Fibroblast of peridontal ligament (primary cell): ENCODE results near the gene LPP.

ENCODE experiments used
- DNase-seq: peaks from one replicate; pipeline ENCODE4 v3.0.0-alpha.2; 2010; ENCODE audit errors: extremely low read depth

Gene LPP

DNA sequence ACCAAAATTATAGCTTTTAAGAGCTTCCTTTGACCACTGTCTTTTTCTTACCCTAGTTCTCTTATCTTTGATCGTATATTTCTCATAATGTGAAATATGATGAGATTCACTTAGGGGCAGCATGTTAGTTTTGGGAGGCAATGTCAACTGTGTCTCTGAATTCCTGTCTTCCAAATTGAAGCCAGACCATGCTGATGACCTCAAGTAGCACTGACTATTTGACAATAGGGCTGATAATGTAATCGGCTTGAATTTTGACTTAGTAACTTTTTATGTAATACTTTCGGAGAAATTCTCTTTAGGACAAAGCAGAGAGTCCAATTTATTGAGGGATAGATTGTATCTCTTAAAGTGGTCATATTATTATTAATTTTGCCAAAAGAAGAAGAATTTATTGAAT lies 722.4 kb downstream of the LPP start:
- no peak for DNase-seq

DNA sequence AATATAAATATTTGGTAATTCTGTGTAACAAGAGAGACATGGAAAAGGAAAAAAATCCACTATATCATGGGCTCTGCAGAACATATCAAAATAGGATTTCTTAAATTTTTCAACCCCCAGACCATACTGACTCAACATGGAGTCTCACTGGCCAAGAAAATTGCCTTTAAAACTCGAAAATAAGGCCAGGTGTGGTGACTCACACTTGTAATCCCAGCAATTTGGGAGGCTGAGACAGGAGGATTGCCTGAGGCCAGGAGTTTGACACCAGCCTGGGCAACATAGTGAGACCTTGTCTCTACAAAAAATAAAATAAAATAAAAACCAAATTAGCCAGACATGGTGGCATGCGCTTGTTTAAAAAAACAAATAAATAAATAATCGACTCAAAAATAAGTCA lies 723.4 kb downstream of the LPP start:
- DNase-seq = no peak

DNA sequence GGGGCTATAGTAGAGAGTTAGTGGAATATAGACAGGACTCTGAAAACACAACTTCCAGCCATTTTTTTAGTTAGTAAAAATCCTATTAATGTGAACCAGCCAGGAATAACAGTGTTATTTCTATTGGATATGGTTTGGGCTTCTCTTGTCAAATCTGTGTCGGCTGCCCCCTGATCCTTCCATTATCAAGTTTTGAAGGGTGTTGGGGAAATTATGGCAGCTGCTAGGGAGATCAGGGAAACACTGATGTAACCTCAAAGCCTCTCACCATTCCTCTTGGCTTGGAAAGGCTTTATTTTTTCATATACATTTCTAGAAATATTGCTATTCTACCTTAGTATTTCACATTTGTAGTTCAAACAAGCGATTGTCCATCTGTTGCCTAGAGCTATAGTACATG lies 724.1 kb downstream of the LPP start:
- DNase-seq = no peak

DNA sequence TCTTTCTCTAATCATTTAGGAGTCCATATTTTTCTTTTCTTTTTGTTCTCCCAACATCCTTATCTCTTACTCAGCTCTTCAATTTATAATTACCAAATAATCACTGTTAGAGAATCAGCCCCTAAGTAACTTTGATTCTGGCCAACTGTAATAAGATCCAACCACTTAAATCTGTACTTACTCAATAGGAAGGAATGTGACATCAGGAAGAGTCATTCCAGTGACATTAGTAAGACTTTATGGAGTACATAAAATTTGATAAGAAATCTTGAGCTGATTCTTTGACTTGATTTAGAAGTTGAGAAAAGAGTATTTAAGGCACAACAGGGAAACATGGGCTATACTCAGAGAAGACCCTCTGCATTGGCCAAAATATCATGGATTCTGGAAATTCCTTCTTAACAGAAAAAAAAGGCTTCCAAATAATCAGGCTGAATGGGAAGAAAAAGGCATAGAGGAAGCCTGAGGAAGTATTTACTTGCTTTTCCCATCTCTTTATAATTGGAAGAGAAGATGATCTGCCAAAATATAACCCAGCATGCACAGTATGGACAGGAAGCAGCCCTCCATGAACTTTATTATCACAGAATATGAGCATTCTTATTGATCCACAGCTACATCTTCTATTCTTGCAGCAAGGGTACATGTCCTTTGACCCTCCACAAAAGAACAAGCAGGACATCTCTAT lies 728.1 kb downstream of the LPP start:
- peak; percentile 89 for DNase-seq

DNA sequence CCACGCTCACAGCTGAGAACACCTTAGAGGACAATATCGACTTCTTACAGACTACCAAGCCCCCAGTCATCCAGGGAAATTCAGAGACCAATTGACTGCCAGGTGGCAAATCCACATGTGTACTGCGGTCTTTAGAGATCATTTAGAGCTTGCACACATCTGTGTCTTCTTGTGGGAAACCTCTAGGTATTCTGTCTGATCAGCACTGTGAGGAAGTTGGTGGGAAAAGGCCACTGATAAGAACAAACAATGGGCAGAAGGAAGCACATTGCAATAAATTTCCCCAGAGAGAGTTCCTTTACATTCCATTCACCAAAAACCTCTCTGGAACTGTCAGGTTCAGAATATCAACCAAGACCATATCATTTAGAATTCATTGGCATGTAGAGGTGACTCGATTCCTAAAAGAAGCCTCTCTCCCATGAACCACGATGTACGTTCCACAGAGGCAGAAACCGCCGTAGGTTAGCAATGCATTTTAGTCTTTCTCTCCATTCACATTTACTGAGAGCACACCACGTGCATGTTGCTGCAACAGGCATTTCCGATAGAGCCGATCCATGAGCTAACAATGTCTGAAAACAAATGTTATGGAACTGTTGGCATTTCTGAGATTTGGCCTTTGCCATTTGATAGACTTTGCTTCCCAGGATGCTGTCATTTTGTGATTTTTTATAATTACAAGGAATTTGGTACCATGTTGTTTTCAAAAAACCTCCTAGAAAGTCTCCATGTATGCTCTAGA lies 730.5 kb downstream of the LPP start:
- no peak for DNase-seq

DNA sequence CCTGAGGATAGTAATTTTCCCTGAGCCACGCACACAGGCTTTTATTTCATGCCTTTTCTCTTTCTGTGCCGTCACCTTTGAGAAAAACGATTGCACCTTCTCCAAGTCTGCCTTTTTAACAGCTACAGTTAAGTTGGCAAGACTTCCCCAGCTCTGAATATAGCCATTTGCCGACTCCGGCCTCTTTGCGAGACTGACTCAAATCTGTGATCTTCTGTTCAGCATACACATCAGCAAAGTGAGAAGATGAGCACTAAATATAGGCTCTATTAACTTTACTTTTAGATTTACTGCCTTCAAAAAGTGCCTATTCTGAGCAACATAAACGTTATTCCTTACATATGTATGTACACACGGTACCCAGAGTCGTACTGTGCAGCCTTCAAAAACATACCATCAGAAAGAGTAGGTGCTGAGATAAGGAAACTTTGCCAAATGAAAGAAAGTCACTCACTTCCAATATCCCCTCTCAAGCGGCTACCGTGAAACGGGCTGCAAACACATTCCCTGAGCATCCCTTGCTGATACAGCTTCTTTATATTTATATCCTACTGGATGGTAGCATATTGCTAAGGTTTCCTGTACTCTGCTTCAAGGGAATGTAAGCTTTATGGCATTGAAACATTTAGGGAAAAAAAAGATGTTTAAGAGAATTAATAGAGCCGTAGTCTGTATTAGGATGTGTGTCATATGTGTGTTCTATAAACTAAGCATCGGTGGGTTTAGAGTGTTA lies 734.5 kb downstream of the LPP start:
- DNase-seq = no peak

DNA sequence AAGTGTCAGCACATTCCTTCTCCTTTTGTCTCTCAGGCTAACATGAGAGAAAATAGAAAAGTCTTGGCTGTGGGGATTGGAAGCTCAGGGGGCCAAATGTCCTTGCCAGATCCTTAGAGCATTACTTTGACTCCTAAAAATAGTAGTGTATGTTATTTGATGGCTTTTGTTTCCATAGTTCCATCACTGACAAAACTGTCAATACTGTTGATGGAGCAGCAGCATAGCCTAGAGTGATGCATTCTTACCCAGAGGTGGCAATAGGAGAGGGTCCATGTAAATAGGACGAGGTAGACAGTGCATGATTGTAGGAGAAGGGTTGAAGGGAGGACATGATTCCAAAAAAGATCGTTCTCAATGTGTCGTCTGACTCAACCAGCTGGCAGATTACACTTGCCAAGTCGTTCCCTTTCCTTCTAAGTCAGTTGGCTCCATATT lies 735.1 kb downstream of the LPP start:
- DNase-seq = no peak

DNA sequence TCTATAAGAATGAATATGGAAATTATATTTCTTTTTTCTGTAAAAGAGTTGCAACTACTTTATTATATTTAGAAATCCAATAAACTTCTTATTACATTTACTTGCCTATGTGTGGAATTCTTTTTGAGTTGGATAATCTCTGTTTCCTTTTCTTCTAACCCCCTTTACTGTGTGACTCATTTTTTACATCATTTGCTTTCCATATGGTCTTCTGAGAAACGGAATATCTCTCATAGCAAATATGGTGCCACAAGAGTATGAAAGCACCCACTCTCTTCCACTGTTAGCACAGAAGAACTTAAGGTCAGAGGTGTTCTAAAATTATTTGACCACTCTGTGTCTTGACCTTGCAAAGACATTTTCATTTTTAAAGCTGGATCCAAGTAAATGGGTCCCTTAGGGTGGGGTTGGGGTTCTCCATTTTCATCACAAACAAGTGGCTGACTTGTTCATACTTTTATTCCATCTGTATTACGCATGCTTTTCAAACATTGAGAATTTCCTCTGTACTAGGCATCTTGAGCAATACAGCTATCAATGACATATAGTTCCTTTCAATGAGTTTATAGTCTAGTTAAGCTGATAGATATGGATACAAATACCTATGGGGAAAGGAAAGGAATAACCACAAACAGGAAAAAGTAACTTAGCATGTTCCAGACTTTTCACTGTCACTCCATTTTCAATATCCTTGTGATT lies 736.8 kb downstream of the LPP start:
- DNase-seq = peak; percentile 73

DNA sequence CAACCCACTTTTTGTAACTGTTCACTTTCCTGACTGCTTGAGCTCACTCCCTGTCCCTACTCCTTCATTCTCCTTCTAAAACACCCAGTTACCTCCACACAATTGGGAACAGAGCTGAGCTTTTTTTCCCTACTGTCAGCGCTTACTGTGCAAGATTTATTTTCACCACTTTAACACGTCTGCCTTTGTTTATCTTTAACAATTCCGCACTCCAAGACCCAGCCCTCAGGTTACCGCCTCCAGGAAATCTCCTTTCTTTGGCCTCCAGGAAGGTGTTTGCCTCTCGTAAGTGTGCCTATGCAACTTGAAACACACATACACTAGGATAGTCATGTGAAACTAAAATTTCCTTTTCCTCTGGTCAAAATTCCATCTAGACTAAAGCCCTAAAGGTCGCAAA lies 745.9 kb downstream of the LPP start:
- DNase-seq = no peak

DNA sequence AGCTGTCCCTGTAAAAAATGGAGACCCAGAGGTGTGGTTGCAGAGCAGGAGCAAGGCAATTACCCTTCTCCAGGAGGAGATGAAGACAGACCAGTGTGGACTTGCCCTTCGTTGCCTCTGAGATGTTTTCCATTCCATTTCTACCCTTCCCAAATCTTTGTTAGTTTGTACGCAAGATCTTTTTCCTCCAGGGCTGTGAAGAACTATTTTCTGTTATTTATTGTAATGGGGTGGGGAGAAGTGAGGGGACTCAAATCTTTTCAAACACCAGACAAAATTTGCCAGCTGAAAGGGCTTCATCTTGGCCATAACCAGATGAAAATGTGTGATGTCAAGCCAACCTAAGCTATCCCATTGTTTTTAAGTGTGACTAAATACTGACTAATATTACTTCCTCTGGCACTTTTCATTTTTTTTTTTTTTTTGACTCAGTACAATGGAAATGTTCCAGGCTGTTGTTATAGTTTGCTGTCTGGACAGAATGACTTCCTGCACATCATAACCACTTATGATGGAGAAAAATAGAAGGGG lies 746.5 kb downstream of the LPP start:
- peak; percentile 71 for DNase-seq

DNA sequence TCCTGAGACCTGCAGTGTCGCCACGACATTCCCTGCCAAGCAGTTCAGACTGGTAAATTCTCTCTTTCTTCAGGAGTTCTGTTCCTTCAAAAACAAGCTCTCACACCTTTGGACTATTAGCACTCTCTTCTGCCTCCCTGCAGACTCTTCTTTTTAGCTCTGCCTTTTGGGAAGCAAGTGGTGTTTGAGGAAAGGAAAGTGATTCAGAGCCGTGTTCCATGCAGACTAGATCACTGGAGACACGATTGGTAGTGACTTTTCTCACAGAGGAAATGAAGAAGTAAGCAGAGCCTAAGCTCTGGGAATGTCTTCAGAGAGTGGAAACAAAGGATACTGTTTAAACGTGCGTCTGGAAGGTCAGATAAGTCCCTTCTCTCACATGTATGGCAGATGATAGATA lies 747.2 kb downstream of the LPP start:
- DNase-seq = peak; percentile 45

DNA sequence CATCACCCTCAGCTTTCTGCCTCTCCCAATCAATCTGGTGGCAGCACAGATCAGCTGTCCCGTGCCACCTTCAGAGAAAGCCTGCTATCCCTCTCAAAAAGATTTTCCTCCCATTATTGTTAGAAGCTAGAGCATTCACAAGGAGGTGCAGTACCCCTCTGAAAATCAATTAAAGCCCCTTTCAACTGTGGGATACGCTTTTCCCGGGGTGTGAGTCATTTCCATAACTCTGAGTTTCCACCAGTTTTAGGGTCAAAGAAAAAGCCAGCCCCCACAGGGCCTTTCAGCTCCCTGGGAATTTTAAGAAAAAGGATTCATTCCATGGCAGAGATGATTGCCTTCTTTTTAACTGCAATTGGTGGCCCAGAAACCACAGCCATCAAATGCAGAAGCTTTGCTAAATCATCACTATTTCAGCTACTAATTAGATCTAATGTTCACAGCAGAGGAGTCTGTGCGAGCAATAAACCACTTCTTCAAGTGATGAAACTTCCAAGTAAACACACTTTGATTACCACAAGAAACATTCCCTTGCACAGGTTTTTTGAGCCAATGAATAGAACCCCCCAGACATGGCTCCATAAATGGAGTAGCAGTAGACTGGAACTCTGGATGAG lies 747.8 kb downstream of the LPP start:
- DNase-seq = peak; percentile 30

DNA sequence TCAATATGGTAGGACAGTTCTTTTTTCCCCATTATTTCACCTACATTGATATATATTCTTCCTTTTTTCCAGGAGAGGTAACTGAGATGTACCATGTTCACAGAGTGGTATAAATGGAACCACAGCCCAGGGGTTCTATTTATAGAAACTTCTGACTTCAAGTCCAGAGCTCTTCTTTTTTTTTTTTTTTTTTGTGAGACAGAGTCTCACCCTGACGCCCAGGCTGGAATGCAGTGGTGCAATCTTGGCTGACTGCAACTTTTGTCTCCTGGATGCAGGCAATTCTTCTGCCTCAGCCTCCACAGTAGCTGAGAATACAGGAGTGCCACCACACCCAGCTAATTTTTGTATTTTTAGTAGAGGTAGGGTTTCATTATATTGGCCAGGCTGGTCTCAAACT lies 750.7 kb downstream of the LPP start:
- DNase-seq = peak; percentile 34

DNA sequence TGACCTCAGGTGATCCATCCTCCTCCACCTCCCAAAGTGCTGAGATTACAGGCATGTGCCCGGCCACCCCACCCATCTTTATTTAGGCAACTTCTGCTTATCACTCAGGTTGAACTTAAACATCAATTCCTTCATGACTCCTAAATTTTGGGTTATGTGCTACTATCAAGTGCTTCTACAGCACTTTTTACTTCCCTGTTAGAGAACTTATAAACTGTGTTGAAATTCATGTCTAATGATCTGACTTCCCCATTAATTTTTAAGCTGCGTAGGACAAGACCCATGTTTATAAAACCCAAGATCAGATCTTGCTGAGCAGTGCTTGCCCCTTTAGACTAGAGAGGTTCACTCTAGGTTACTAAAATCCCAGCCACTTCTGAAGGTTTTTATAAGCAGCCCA lies 751.6 kb downstream of the LPP start:
- no peak for DNase-seq

DNA sequence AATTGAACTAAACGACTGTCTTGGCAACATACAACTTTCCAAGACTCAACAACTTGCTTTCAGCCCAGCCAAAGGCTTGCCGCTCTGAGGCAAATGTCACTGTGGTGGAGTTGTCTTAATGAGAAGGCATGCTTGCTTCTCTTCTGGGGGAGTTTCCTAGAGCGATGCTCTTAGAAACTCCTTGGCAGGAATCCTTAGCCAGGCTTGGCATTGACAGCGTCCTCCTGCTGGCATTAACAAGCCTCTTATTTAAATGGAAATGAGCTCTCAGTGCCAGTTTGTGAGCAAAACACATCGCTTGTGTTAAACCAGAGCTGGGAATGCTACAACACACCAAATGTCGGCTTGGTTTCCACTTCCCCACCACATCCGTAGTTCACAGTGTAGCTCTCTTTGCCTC lies 752.3 kb downstream of the LPP start:
- no peak for DNase-seq

DNA sequence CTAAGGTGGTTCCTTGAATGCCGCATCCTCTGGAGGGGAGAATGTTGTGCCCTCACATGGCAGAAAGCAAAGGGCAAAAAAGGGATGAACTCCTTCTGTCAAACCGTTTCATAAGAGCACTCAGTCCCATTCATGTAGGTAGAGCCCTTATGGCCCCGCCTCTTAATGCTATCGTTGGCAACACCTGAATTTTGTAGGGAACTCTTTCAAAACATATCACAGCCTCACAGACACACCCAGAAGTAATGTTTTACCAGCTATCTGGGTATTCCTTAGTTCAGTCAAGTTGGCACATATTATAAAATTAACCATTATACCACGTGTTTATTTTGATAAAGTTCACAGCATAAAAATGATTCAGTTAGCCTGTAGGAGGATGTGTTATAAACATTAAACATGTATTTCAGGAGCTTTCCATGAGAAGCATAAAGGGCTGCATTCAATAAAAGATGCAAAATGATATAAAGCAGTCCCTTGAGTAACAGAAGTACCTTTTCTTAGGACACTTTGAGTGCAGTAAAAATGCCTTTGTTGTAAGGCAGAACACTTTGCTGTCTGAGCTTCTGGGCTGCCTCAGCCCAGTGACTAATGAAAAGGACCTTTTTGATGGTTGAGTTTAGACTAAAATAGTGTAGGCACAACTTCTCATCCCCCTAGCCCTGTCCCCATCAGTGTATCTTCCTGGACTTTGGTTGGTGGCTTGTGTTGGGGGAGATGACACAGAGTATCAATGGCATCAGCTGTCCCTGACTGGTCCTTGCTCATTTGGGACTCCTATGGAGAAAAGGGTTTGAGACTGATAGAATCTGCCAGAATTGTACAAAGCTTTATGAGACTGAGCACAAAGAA lies 754.3 kb downstream of the LPP start:
- DNase-seq = no peak

DNA sequence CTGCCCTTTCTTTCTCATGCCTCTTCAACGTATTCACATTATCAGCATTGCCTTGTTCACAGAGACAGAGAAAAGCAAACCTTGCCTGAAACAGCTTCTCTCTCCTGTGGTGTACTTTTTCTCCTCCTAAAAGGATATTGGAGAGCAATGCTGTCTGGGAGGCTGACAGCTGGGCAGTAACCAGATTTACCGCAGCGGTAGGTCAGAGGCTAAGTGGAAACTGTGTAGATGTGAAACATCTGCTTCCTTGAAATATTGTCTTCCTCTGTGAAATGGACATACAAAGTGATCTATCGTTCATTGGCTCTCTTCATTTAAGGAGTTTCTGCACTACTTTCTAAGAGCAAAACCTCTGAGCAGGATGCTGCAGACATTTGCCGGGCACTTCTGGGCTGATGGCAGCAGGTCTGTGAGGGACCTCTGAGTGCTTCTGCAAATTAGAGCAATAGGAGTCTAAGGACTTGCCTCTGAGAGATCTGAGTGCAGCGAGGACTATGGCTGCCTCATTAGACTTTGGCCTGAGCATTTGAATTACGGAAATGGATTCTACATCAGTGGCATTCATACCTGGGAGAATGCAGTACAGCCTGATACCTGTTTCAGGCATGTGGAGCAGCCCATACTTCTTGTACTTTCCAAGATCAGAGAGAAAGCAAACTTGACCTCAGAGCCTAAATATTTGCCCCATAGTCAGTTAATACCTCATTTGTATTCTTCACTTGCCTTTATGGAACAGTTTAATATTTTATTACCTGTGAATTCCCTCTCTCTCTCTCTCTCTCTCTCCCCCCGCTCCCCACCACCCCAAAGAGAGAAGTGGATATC lies 757.3 kb downstream of the LPP start:
- no peak for DNase-seq

DNA sequence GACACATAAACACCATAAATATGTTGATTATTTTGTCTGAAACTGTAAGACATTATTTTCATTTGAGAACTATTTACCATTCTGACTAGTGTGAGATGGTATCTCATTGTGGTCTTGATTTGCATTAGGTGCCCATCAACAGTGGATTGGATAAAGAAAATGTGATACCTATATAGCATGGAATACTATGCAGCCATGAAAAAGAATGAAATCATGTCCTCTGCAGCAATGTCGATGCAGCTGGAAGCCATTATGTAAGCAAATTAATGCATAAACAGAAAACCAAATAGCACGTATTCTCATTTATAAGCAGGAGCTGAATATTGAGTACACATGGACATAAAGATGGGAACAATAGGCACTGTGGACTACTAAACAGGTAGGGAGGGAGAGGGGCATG lies 759.1 kb downstream of the LPP start:
- no peak for DNase-seq

DNA sequence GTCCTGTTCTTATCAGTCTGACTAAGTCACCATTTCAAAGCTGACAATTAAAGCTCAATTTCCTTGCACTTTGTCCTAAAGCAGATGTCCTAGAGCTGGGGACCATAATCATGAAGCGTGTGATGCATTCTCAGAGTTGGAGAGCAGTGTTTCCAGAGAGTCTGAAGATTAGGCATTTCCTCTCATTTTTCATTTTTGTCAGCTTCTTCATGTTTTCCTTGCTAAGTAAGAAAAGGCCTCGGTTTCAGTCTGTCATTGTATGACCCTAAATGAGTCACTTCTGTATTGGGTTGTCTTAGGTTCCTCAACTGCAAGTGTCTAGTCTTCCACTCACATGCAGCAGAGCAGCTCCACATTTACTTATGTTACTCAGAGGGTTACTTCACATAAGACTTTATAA lies 760.6 kb downstream of the LPP start:
- DNase-seq = peak; percentile 43

DNA sequence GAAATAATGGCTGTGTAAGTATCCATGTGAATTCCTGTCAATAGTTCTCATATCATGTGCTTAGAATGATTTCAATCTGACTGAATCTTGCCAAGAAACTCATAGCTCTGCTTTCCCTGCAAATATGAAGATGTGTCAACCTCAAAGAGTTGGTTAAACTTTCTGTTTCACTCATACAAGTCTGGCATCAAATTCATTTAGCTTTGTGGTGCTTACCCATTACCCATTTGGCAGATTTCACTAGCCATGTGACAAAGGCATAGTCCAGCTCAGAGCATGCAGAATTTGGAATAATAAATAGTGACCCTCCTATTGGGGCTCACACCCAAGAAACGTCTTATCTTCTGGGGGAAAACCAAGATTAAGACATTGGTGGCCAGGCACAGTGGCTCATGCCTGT lies 761.2 kb downstream of the LPP start:
- DNase-seq = peak; percentile 86
